GM23338 (cell line): Measurements from ENCODE around the gene EMCN. TPM values are rescaled to one million over a fixed set of nuclear protein-coding genes. Genes with fewer than 3 reads are reported as not detected.

Experiments
- ATAC-seq: fragments of 200-7000 bp; cut with Tn5 transposase; 3 replicates; pipeline ENCODE4 v1.9.1; 2020
- DNase-seq: peaks from one replicate; pipeline ENCODE4 v3.0.0-alpha.2; 2015; ENCODE audit warnings: low spot score
- H2AFZ ChIP-seq: fragments of 200-600 bp; sonication (generic); 2 replicates; pipeline ENCODE4 v1.8.0; 2016; ENCODE audit warnings: antibody characterized with exemption, mild to moderate bottlenecking, moderate library complexity
- H3F3A ChIP-seq: fragments of 200-600 bp; sonication (generic); replicated peaks from 2 replicates; pipeline ENCODE4 v1.8.0; 2017; ENCODE audit warnings: antibody characterized with exemption, mixed run types, low read depth
- H3K27ac ChIP-seq: fragments of 200-600 bp; sonication (generic); 2 replicates; pipeline ENCODE4 v1.6.1; 2016; ENCODE audit warnings: low read depth
- H3K27me3 ChIP-seq: fragments of 200-600 bp; sonication (generic); 2 replicates; pipeline ENCODE4 v1.8.0; 2016; ENCODE audit warnings: mild to moderate bottlenecking, mixed run types, moderate library complexity; ENCODE audit not compliant: insufficient read depth
- H3K36me3 ChIP-seq: fragments of 200-600 bp; sonication (generic); 2 replicates; pipeline ENCODE4 v1.8.0; 2016; ENCODE audit warnings: mild to moderate bottlenecking; ENCODE audit not compliant: insufficient read depth
- H3K4me1 ChIP-seq: fragments of 200-600 bp; sonication (generic); 2 replicates; pipeline ENCODE4 v1.8.0; 2016; ENCODE audit warnings: mild to moderate bottlenecking, moderate library complexity; ENCODE audit not compliant: insufficient read depth
- H3K4me2 ChIP-seq: fragments of 200-600 bp; sonication (generic); 2 replicates; pipeline ENCODE4 v1.7.1; 2017; ENCODE audit warnings: mixed run types
- H3K4me3 ChIP-seq: fragments of 200-600 bp; sonication (generic); 2 replicates; pipeline ENCODE4 v1.6.1; 2016; ENCODE audit warnings: mixed run types
- H3K79me2 ChIP-seq: fragments of 200-600 bp; sonication (generic); replicated peaks from 2 replicates; pipeline ENCODE4 v1.8.0; 2017; ENCODE audit warnings: mild to moderate bottlenecking; ENCODE audit not compliant: insufficient read depth
- H3K9me2 ChIP-seq: fragments of 200-600 bp; sonication (generic); 2 replicates; pipeline ENCODE4 v1.8.0; 2017; ENCODE audit not compliant: insufficient read depth
- H4K20me1 ChIP-seq: fragments of 200-600 bp; sonication (generic); replicated peaks from 2 replicates; pipeline ENCODE4 v1.8.0; 2017; ENCODE audit warnings: mild to moderate bottlenecking; ENCODE audit not compliant: insufficient read depth
- H3K27ac Mint-ChIP-seq: 2 replicates; pipeline ENCODE4 v1.8.0; 2020; ENCODE audit warnings: inconsistent platforms, mild to moderate bottlenecking, moderate library complexity, mixed read lengths
- H3K27me3 Mint-ChIP-seq: 3 replicates; pipeline ENCODE4 v1.8.0; 2022; ENCODE audit warnings: low read depth, mild to moderate bottlenecking, moderate library complexity, mixed read lengths, inconsistent platforms; ENCODE audit not compliant: insufficient read depth, poor library complexity
- H3K36me3 Mint-ChIP-seq: 3 replicates; pipeline ENCODE4 v1.8.0; 2021; ENCODE audit warnings: low read depth, mild to moderate bottlenecking, inconsistent platforms, moderate library complexity, mixed read lengths
- H3K4me1 Mint-ChIP-seq: 3 replicates; pipeline ENCODE4 v1.8.0; 2020; ENCODE audit warnings: mild to moderate bottlenecking, inconsistent platforms, mixed read lengths
- H3K4me3 Mint-ChIP-seq: 3 replicates; pipeline ENCODE4 v1.8.0; 2021; ENCODE audit warnings: moderate library complexity, mild to moderate bottlenecking, inconsistent platforms, mixed read lengths
- H3K9me3 Mint-ChIP-seq: 3 replicates; pipeline ENCODE4 v1.8.0; 2020; ENCODE audit warnings: moderate library complexity, mild to moderate bottlenecking, inconsistent platforms, mixed read lengths
- ETS1 ChIP-seq: IDR thresholded peaks from 2 replicates; pipeline ENCODE4 v1.6.1; 2016; ENCODE audit warnings: antibody characterized with exemption
- EZH2 ChIP-seq: fragments of 200-600 bp; sonication (generic); IDR thresholded peaks from one replicate; pipeline ENCODE4 v1.8.0; 2017; ENCODE audit warnings: antibody characterized with exemption, mild to moderate bottlenecking, low read depth; ENCODE audit not compliant: unreplicated experiment
- JUNB ChIP-seq: IDR thresholded peaks from one replicate; pipeline ENCODE4 v1.6.1; 2016; ENCODE audit warnings: antibody characterized with exemption; ENCODE audit not compliant: unreplicated experiment
- POLR2AphosphoS5 ChIP-seq: IDR thresholded peaks from 2 replicates; pipeline ENCODE4 v1.6.1; 2016; ENCODE audit warnings: antibody characterized with exemption, low read depth
- ZNF114 ChIP-seq: fragments of 250-450 bp; sonication (Bioruptor Pico); IDR thresholded peaks from 2 replicates; pipeline ENCODE4 v1.5.0; 2020; ENCODE audit warnings: mild to moderate bottlenecking, moderate library complexity
- ZNF331 ChIP-seq: fragments of 250-450 bp; sonication (Bioruptor Pico); IDR thresholded peaks from 2 replicates; pipeline ENCODE4 v1.5.0; 2020; ENCODE audit warnings: low read depth, mild to moderate bottlenecking, moderate library complexity
- ZNF462 ChIP-seq: fragments of 250-450 bp; sonication (Bioruptor Pico); IDR thresholded peaks from 2 replicates; pipeline ENCODE4 v1.5.0; 2020; ENCODE audit warnings: mild to moderate bottlenecking, moderate library complexity
- polyA plus RNA-seq: library from polyadenylated mRNA; unstranded; fragments of >200 nt; fragmentation: Nextera tagmentation; extraction: Ambion mirVana; gene quantifications from 2 replicates; pipeline ENCODE4 v1.2.1, GENCODE V29; 2016
- total RNA-seq: library from RNA; depleted of rRNA; stranded (reverse); fragments of >200 nt; shearing (Covaris generic); gene quantifications from 2 replicates; pipeline ENCODE4 v1.2.3, GENCODE V29; 2014
- TF ChIP-seq, protein P1 (sequence below), 2 experiments: fragments of 200-600 bp in 1 of 2; sonication (generic) in 1 of 2; conservative IDR thresholded peaks; 2 replicates each; pipeline versions ENCODE4 v1.5.1 to v1.6.1; 2016 to 2017; ENCODE audit warnings: antibody characterized with exemption in 2 of 2, low read depth in 2 of 2, mild to moderate bottlenecking in 2 of 2, moderate library complexity in 1 of 2

The EMCN gene
- total and polyA plus RNA-seq, 2 experiments from 2014 or later = not detected

- no peak for TF ChIP-seq POLR2AphosphoS5
- no peak for TF ChIP-seq ETS1
- TF ChIP-seq EZH2 = no peak
- no peak for TF ChIP-seq ZNF462 (CRISPR knock-in tag)
- TF ChIP-seq ZNF114 = no peak
- no peak for TF ChIP-seq ZNF331 (CRISPR knock-in tag)
These were observed 148.0 kb downstream of the EMCN start (continued) for GRCh38 chr4:100369871-100370270.

- no peaks in the 10 kb centered on the region for H3K36me3 ChIP-seq
- Mint-ChIP-seq H3K4me1 (peaks cover 10% of the 10 kb centered on the region; the same call in 2 of the 3 replicates), H3K27me3 (no peaks in the 10 kb centered on the region), H3K9me3 (no peaks in the 10 kb centered on the region), H3K4me3 (no peak overlapping the region), H3K36me3 (no peaks in the 10 kb centered on the region), H3K27ac (no peak overlapping the region)
- no peaks in the 10 kb centered on the region for H3K79me2 ChIP-seq
- H3K27me3 ChIP-seq = no peaks in the 10 kb centered on the region
- no peaks in the 10 kb centered on the region for H3K4me1 ChIP-seq
- DNase-seq (no peak), ATAC-seq (no peak)
- no peak overlapping the region for H2AFZ ChIP-seq
- H4K20me1 ChIP-seq = no peaks in the 10 kb centered on the region
- no peak overlapping the region for H3K4me3 ChIP-seq
- no peak overlapping the region for H3K4me2 ChIP-seq
- no peaks in the 10 kb centered on the region for H3F3A ChIP-seq
- no peaks in the 10 kb centered on the region for H3K9me2 ChIP-seq
- H3K27ac ChIP-seq = no peak overlapping the region
- TF ChIP-seq ZNF462 (CRISPR knock-in tag) = no peak
- TF ChIP-seq JUNB = no peak
- TF ChIP-seq, protein P1, sequence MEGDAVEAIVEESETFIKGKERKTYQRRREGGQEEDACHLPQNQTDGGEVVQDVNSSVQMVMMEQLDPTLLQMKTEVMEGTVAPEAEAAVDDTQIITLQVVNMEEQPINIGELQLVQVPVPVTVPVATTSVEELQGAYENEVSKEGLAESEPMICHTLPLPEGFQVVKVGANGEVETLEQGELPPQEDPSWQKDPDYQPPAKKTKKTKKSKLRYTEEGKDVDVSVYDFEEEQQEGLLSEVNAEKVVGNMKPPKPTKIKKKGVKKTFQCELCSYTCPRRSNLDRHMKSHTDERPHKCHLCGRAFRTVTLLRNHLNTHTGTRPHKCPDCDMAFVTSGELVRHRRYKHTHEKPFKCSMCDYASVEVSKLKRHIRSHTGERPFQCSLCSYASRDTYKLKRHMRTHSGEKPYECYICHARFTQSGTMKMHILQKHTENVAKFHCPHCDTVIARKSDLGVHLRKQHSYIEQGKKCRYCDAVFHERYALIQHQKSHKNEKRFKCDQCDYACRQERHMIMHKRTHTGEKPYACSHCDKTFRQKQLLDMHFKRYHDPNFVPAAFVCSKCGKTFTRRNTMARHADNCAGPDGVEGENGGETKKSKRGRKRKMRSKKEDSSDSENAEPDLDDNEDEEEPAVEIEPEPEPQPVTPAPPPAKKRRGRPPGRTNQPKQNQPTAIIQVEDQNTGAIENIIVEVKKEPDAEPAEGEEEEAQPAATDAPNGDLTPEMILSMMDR (conservative IDR thresholded peaks at IDR 0.05; ENCODE audit: low read depth in 2 of 2) = no peak
These were observed 150.4 kb downstream of the EMCN start for GRCh38 chr4:100367451-100367850.
